ENCODE results near the gene NFAM1. TPM values are rescaled to one million over a fixed set of nuclear protein-coding genes. Genes with fewer than 3 reads are reported as not detected.

Gene NFAM1
- total and polyA plus RNA-seq, 2 of the 13 experiments (the other 11 are each of a cell fraction or from before 2014, with no cell fraction given): 0.03 TPM; not detected in 1

- TF ChIP-seq MAX (IDR thresholded peaks at IDR 0.05) (0 out of 2 replicates have a peak, but pooled peaks have one; percentile 27), ZZZ3 (CRISPR knock-in tag; IDR thresholded peaks at IDR 0.05; ENCODE audit: borderline replicate concordance) (no peak), SYNCRIP (IDR thresholded peaks at IDR 0.05; ENCODE audit: insufficient read depth, low read depth, low read length) (no peak), ZNF770 (CRISPR knock-in tag; IDR thresholded peaks at IDR 0.05) (peak; percentile 85), CENPX (CRISPR knock-in tag; IDR thresholded peaks at IDR 0.05) (no peak)
Measured at GRCh38 chr22:42376711-42377554, 55.3 kb downstream of the NFAM1 start (continued).

- no peak overlapping the region for H3K9ac ChIP-seq (ENCODE audit: insufficient read depth, low read depth, low read length)
- DNase-seq (ENCODE audit: low spot score): no peak
- BruUV-seq (replicated peaks): no TSS peak
- no peak overlapping the region for H3K4me2 ChIP-seq (ENCODE audit: low read depth, low read length)
- intact Hi-C loops (cut with micrococcal nuclease; ENCODE audit: unreplicated experiment) (no loop called here), in situ Hi-C loops (cut with HindIII; ENCODE audit: extremely low pct_ligation_motif_present, low pct_unique_long_range_greater_than_20kb) (no loop called here)
- ATAC-seq: no peak
- no peaks in the 10 kb centered on the region for H3K9me3 ChIP-seq (ENCODE audit: low read length)
- H2AFZ ChIP-seq (ENCODE audit: low read length): no peak overlapping the region
- ChIA-PET POLR2A (no interaction called here), CTCF (ENCODE audit: low intra/inter-chr PET ratio, low total read pairs) (interaction anchor here (2.0 kb wide), 1 partner anchor 61 kb away, joined by 12 read pairs; no protein-coding TSS in a partner anchor)
- FAIRE-seq: no peak
- no peaks in the 10 kb centered on the region for H4K20me1 ChIP-seq (ENCODE audit: insufficient read depth, low read length)
- no peak overlapping the region for H3K4me3 ChIP-seq (replicated peaks in 1 of 3; ENCODE audit: insufficient read depth in 1 of 3, low read depth in 2 of 3, low read length in 3 of 3)
- H3K79me2 ChIP-seq (ENCODE audit: insufficient read depth, low read length): no peaks in the 10 kb centered on the region
- peaks cover 0 to 20% of the 10 kb centered on the region in 2 experiments; a peak in 3 of 5 replicates for H3K27me3 ChIP-seq (ENCODE audit: control insufficient read depth in 1 of 2, insufficient read depth in 2 of 2, low read length in 2 of 2)
- WGBS (ENCODE audit: low lambda C conversion rate): 41% methylated on average over 5 of the region's 5 CpGs
- H3K36me3 ChIP-seq (replicated peaks in 1 of 2; ENCODE audit: control insufficient read depth in 1 of 2, insufficient read depth in 2 of 2, low read length in 2 of 2): no peaks in the 10 kb centered on the region
- no peak overlapping the region for H3K27ac ChIP-seq (ENCODE audit: extremely low read length, insufficient read depth, low read length)
- H3K4me1 ChIP-seq (ENCODE audit: insufficient read depth, low read length): peaks cover 15% of the 10 kb centered on the region
- no peak for TF ChIP-seq STAT6 (CRISPR knock-in tag; IDR thresholded peaks at IDR 0.05; ENCODE audit: borderline replicate concordance)
- no peak for TF ChIP-seq TFDP1 (CRISPR knock-in tag; IDR thresholded peaks at IDR 0.05; ENCODE audit: borderline replicate concordance)
- TF ChIP-seq KDM5A (IDR thresholded peaks at IDR 0.05; ENCODE audit: borderline replicate concordance, low read length): no peak
- TF ChIP-seq PCBP1 (IDR thresholded peaks at IDR 0.05; ENCODE audit: borderline replicate concordance, low read depth, low read length): no peak
- no peak for TF ChIP-seq NFKBIZ (CRISPR knock-in tag; IDR thresholded peaks at IDR 0.05)
- TF ChIP-seq TCF7 (IDR thresholded peaks at IDR 0.05; ENCODE audit: low read depth): no peak
- no peak for TF ChIP-seq ZNF839 (CRISPR knock-in tag; IDR thresholded peaks at IDR 0.05; ENCODE audit: borderline replicate concordance)
- no peak for TF ChIP-seq WIZ (CRISPR knock-in tag; IDR thresholded peaks at IDR 0.05)
- TF ChIP-seq ZNF558 (CRISPR knock-in tag; IDR thresholded peaks at IDR 0.05; ENCODE audit: borderline replicate concordance): no peak
- no peak for TF ChIP-seq NONO (IDR thresholded peaks at IDR 0.05)
- TF ChIP-seq NONO (CRISPR knock-in tag; conservative IDR thresholded peaks at IDR 0.05): no peak
- no peak for TF ChIP-seq ZNF205 (CRISPR knock-in tag; IDR thresholded peaks at IDR 0.05)
Measured at GRCh38 chr22:42375982-42376381, 56.2 kb downstream of the NFAM1 start.
